ENCODE results near the gene TXNRD1.
"Not testable (repeated sequence)": the region's sequence is repeated elsewhere in the genome, so short reads cannot be mapped to it uniquely, and the experiment has no call there.

TXNRD1 gene

DNA sequence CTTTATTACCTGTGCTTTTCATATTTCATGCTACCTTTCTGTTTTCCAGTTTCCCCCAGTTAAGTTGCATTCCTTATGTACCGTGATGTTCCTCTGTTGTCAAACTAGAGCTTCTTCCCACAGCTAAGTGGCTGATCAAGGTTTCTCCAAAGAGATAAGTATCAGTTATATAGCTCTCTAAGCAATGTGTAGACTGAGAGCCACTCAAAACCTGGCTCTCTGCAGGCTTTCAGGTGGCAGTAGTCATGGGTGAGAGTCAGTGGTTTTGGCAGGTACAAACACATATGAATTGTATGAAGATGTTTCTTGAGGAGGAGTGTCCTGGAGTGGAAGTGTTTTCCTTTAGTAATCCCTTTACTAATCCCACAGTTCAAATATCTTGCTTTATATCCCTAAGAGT lies 28.4 kb downstream of the TXNRD1 start:
- Mint-ChIP-seq H3K4me1 (no peaks in the 10 kb centered on the region), H3K36me3 (no peaks in the 10 kb centered on the region), H3K27ac (no peak overlapping the region), H3K4me3 (no peak overlapping the region), H3K27me3 (peaks cover 18% of the 10 kb centered on the region), H3K9me3 (no peaks in the 10 kb centered on the region)
- no peak for ATAC-seq

GRCh38 chr12:104247698-104248097 lies 32.1 kb downstream of the TXNRD1 start:
- H3K27me3 Mint-ChIP-seq, result peaks cover 18% of the 10 kb centered on the region
- ATAC-seq, result no peak
- H3K4me1 Mint-ChIP-seq, result no peaks in the 10 kb centered on the region
- no peaks in the 10 kb centered on the region for H3K9me3 Mint-ChIP-seq
- no peaks in the 10 kb centered on the region for H3K36me3 Mint-ChIP-seq
- no peak overlapping the region for H3K4me3 Mint-ChIP-seq
- H3K27ac Mint-ChIP-seq, result no peak overlapping the region

- no peak for ATAC-seq
- Mint-ChIP-seq H3K36me3 (no peaks in the 10 kb centered on the region), H3K27ac (no peak overlapping the region), H3K4me3 (no peak overlapping the region), H3K9me3 (no peaks in the 10 kb centered on the region), H3K4me1 (no peaks in the 10 kb centered on the region), H3K27me3 (peaks cover 16% of the 10 kb centered on the region)
These were observed 32.9 kb downstream of the TXNRD1 start for GRCh38 chr12:104248444-104248843.

DNA sequence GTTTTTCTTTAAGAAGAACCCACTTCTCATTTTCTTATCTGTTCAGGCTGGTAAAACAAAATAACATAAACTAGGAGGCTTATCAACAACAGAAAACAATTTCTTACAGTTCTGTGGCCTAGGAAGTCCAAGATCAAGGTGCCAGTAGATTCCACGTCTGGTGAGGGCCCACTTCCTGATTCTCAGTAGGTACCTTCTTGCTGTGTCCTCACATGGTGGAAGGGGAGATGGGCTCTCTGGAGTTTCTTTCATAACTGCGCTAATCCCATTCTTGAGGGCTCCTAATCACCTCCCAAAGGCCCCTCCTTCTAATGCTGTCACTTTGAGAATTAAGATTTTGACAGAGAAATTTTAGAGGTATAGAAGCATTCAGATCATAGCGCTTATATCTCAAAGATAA lies 33.4 kb downstream of the TXNRD1 start:
- no peak for ATAC-seq
- no peak overlapping the region for H3K27ac Mint-ChIP-seq
- H3K4me1 Mint-ChIP-seq, result no peaks in the 10 kb centered on the region
- peaks cover 11% of the 10 kb centered on the region for H3K27me3 Mint-ChIP-seq
- no peaks in the 10 kb centered on the region for H3K36me3 Mint-ChIP-seq
- H3K4me3 Mint-ChIP-seq, result no peak overlapping the region
- H3K9me3 Mint-ChIP-seq, result no peaks in the 10 kb centered on the region

GRCh38 chr12:104249898-104250297 lies 34.3 kb downstream of the TXNRD1 start:
- H3K27me3 Mint-ChIP-seq, result peaks cover 3% of the 10 kb centered on the region
- H3K4me3 Mint-ChIP-seq, result no peak overlapping the region
- no peaks in the 10 kb centered on the region for H3K4me1 Mint-ChIP-seq
- no peak for ATAC-seq
- H3K27ac Mint-ChIP-seq, result no peak overlapping the region
- H3K9me3 Mint-ChIP-seq, result no peaks in the 10 kb centered on the region
- H3K36me3 Mint-ChIP-seq, result no peaks in the 10 kb centered on the region

DNA sequence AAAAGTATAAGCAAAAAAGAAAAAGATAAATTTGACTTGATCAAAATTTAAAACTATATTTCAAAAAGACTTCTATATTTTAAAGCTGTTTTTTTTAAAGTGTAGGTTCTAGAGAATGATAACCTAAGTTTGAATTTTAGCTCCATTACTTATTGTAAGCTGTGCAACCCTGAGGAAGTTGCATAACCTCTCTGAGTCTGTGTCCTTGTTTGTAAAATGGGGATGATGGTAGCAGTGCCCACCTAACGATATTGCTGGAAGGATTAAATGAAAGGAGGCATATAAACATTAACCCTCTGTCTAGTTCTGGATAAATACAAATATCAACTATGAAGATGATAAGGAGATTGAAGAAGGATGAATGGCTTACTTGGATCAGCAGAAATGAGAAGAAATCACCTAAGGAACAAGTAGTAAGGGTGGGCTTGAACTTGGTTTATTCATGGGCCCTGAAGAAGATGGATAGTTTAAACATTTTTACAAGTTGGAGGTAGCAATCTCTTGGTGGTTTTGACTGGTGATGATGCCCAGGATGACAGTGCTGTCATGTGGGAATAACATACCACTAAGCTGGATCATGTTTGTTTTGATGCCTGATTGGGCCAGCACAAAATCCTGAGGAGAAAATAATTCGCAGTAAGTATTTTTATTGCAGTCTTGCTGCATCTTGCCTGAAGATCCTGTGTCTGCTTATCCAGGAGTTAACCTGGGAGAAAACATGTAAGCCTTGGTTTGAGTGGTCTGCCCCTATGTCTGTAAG lies 35.0 kb downstream of the TXNRD1 start:
- no peak overlapping the region for H3K27ac Mint-ChIP-seq

DNA sequence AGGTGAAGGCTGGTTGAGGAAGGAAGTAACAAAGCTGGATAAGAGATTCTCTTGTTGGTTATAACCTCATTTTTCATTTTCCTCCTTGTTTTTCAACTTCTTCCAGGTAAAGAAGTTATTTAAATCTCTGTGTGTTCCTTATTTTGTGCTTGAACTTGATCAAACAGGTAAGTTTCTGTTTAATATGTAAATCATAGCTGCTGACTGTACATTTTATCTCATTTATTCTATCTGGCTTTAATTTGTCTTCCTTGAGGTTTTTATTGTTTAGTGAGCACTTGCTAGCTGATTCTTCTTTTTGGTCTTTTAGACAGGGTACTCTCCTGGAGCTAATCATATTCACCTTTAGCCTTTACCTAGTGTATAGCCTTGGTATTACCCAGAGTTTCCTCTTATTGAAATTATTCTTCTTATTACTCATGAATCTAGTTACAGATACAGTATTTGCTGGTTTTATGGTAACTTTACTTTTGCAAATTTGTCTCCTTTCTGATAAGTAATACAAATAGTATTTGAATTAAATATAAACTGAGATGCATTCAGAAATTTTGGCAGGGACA lies 42.4 kb downstream of the TXNRD1 start:
- no peak overlapping the region for H3K4me3 Mint-ChIP-seq
- H3K4me1 Mint-ChIP-seq, result no peaks in the 10 kb centered on the region
- no peaks in the 10 kb centered on the region for H3K36me3 Mint-ChIP-seq
- H3K27me3 Mint-ChIP-seq, result peaks cover 9% of the 10 kb centered on the region
- H3K27ac Mint-ChIP-seq, result no peak overlapping the region
- no peak for ATAC-seq
- H3K9me3 Mint-ChIP-seq, result no peaks in the 10 kb centered on the region

More for the DNA sequence above, 35.0 kb downstream of the TXNRD1 start:
- no peaks in the 10 kb centered on the region for H3K9me3 Mint-ChIP-seq
- no peak overlapping the region for H3K4me3 Mint-ChIP-seq
- H3K4me1 Mint-ChIP-seq, result no peaks in the 10 kb centered on the region
- no peaks in the 10 kb centered on the region for H3K36me3 Mint-ChIP-seq
- ATAC-seq, result no peak
- peaks cover 7% of the 10 kb centered on the region for H3K27me3 Mint-ChIP-seq

DNA sequence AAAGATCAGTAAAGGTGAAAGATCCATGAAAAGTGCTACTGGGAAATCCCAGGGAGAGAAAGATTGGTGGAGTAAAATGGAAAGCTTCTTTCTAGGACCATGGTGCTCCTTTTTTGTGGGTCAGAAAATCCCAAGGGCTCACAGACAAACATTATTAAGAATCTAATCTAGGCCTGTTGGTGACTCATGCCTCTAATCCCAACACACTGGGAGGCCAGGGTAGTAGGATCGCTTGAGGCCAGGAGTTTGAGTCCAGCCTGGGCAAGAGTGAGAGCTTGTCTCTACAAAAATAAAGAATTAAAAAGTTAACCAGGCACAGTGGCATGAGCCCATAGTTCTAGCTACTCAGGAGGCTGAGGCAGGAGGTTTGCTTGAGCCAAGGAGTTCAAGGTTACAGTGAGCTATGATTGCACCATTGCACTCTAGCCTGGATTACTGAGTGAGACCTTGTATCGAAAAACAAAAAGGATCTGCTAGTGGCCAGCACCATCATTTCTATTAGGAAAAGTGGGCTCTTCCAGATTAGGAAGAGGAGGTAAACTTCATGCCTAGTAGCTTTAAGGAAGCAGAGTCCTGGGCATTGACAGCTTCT lies 43.0 kb downstream of the TXNRD1 start:
- Mint-ChIP-seq H3K36me3 (no peaks in the 10 kb centered on the region), H3K4me1 (no peaks in the 10 kb centered on the region), H3K27me3 (peaks cover 9% of the 10 kb centered on the region), H3K4me3 (no peak overlapping the region), H3K9me3 (no peaks in the 10 kb centered on the region), H3K27ac (no peak overlapping the region)
- no peak for ATAC-seq

- no peaks in the 10 kb centered on the region for H3K27me3 Mint-ChIP-seq
- H3K4me1 Mint-ChIP-seq, result no peaks in the 10 kb centered on the region
- H3K9me3 Mint-ChIP-seq, result no peaks in the 10 kb centered on the region
- no peaks in the 10 kb centered on the region for H3K36me3 Mint-ChIP-seq
- H3K27ac Mint-ChIP-seq, result no peak overlapping the region
- ATAC-seq, result no peak
- no peak overlapping the region for H3K4me3 Mint-ChIP-seq
These were observed 47.4 kb downstream of the TXNRD1 start for GRCh38 chr12:104263026-104263425.

DNA sequence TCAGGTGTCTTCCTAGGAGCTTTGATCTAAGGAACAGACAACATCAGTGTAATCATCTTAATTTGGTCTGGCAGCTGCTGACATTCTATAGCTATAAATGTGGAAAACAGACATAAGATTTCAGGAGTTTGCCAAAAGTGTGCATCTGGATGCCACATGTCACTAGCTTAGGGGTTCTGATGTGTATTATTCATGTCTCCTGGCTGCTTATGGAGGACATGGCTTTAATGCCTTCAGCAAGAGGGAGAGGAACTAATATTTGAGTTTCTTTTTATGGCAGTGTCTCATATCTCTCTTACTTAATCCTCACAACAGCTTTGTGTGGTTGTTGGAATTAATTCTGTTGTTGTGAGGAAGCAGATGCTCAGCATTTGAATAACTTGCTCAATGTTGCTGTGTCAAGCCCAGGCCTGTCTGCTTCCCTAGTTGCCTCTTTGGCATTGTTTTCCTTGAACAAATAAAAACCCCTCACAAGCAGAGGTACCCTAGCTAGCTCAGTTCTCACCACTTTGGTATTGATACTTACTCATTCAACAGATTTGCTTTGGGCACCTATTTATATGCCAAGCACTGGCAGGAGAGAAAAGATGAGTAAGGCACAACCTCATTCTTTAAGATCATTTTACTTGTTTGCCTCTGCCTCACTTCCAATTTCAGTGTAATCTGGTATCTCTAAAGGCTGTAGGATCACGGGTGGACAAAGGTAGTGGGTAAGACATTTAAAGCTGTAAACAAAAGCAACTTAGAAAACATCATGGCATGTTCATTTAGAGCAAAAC lies 48.2 kb downstream of the TXNRD1 start:
- ATAC-seq, result no peak
- Mint-ChIP-seq H3K27ac (no peak overlapping the region), H3K4me1 (no peaks in the 10 kb centered on the region), H3K9me3 (no peaks in the 10 kb centered on the region), H3K36me3 (no peaks in the 10 kb centered on the region), H3K4me3 (no peak overlapping the region), H3K27me3 (no peaks in the 10 kb centered on the region)

- not testable (repeated sequence) for ATAC-seq, H3K4me1 Mint-ChIP-seq, H3K27me3 Mint-ChIP-seq, H3K27ac Mint-ChIP-seq, H3K4me3 Mint-ChIP-seq, H3K36me3 Mint-ChIP-seq, H3K9me3 Mint-ChIP-seq
These were observed 49.9 kb downstream of the TXNRD1 start for GRCh38 chr12:104265436-104265835.

- no peaks in the 10 kb centered on the region for H3K36me3 Mint-ChIP-seq
- no peak overlapping the region for H3K4me3 Mint-ChIP-seq
- H3K27ac Mint-ChIP-seq, result no peak overlapping the region
- H3K4me1 Mint-ChIP-seq, result peaks cover 13% of the 10 kb centered on the region
- H3K9me3 Mint-ChIP-seq, result no peaks in the 10 kb centered on the region
- no peak for ATAC-seq
- H3K27me3 Mint-ChIP-seq, result peaks cover 10% of the 10 kb centered on the region
These were observed 57.4 kb downstream of the TXNRD1 start for GRCh38 chr12:104272938-104273337.

DNA sequence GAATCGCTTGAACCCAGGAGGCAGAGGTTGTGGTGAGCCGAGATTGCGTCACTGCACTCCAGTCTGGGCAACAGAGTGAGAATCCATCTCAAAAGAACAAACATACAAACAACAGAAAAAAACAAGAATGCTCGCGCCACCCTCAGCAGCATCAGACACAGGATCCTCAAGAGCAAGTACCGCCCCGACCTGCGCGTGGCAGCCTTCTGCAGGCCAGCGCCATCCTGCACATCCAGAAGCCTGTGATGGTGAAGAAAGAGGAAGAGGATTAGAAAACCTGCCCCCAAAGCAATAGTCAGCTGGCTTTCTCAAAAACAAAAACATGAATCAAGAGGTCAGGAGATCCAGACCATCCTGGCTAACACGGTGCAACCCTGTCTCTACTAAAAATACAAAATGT lies 57.9 kb downstream of the TXNRD1 start:
- ATAC-seq, result no peak
- H3K9me3 Mint-ChIP-seq, result no peaks in the 10 kb centered on the region
- H3K4me3 Mint-ChIP-seq, result no peak overlapping the region
- peaks cover 13% of the 10 kb centered on the region for H3K4me1 Mint-ChIP-seq
- peaks cover 10% of the 10 kb centered on the region for H3K27me3 Mint-ChIP-seq
- no peaks in the 10 kb centered on the region for H3K36me3 Mint-ChIP-seq
- H3K27ac Mint-ChIP-seq, result no peak overlapping the region

DNA sequence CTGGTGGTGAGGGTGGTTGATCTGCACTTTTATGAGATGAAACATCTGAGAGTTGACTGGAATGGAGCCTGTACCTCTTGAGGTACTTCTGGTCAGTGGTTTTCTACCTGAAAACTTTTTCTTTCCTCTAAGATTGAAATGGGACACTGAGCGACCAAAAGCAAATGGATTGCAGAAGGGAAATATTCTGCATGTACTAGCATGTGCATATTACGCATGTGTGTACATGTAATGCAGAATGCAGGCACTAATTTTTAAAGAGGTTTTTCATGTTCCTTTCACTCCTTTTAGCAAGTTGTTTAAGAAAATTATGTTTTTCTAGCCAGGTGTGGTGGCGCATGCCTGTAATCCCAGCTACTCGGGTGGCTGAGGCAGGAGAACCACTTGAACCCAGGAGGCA lies 59.2 kb downstream of the TXNRD1 start:
- no peak overlapping the region for H3K4me3 Mint-ChIP-seq
- H3K36me3 Mint-ChIP-seq, result no peaks in the 10 kb centered on the region
- no peak overlapping the region for H3K27ac Mint-ChIP-seq
- no peak for ATAC-seq
- H3K4me1 Mint-ChIP-seq, result peaks cover 13% of the 10 kb centered on the region
- H3K9me3 Mint-ChIP-seq, result no peaks in the 10 kb centered on the region
- peaks cover 10% of the 10 kb centered on the region for H3K27me3 Mint-ChIP-seq

GRCh38 chr12:104275689-104276088 lies 60.1 kb downstream of the TXNRD1 start:
- Mint-ChIP-seq H3K27ac (peak overlapping the region; percentile 61), H3K9me3 (no peaks in the 10 kb centered on the region), H3K4me3 (peak overlapping the region; percentile 62), H3K27me3 (peaks cover 10% of the 10 kb centered on the region), H3K4me1 (peaks cover 13% of the 10 kb centered on the region), H3K36me3 (no peaks in the 10 kb centered on the region)
- ATAC-seq, result peak; percentile 22

Data from stimulated activated memory B cell treated with anti-CD40 and anti-IgM and Interleukin-4, amounts not matched to agents 10 μg/mL and 1 μg/mL and 100 μg/mL, for 72 hours (primary cell).